Left lung (tissue), 10 donors: ENCODE measurements around the gene DGLUCY. TPM values are rescaled to one million over a fixed set of nuclear protein-coding genes. Genes with fewer than 3 reads are reported as not detected.
"Not testable (repeated sequence)": the region's sequence is repeated elsewhere in the genome, so short reads cannot be mapped to it uniquely, and the experiment has no call there.

ENCODE experiments used
- ATAC-seq: fragments of 200-7000 bp; cut with Tn5 transposase; one replicate; pipeline ENCODE4 v1.9.1; 2020; ENCODE audit warnings: moderate library complexity
- DNase-seq, 4 donors: peaks; one replicate each; pipeline ENCODE4 v3.0.0-alpha.2; 2013 to 2020
- H3K27ac ChIP-seq, 2 donors: fragments of 200-600 bp; sonication (generic) in 1 of 2; one replicate each; pipeline versions ENCODE4 v1.5.0 to v1.8.0; 2020 to 2021
- H3K27me3 ChIP-seq, 2 donors: fragments of 200-600 bp; sonication (generic) in 1 of 2; one replicate each; pipeline versions ENCODE4 v1.5.0 to v1.8.0; 2020 to 2021
- H3K36me3 ChIP-seq, 2 donors: fragments of 200-600 bp; sonication (generic) in 1 of 2; one replicate each; pipeline versions ENCODE4 v1.5.0 to v1.8.0; 2020 to 2021
- H3K4me1 ChIP-seq, 2 donors: fragments of 200-600 bp; one replicate each; pipeline ENCODE4 v1.8.0; 2021
- H3K4me3 ChIP-seq, 2 donors: fragments of 200-600 bp; sonication (generic) in 1 of 2; one replicate each; pipeline versions ENCODE4 v1.5.0 to v1.8.0; 2020 to 2021; ENCODE audit warnings: mild to moderate bottlenecking in 1 of 2
- H3K9me3 ChIP-seq, 2 donors: fragments of 200-600 bp; sonication (generic) in 1 of 2; one replicate each; pipeline versions ENCODE4 v1.5.0 to v1.8.0; 2020 to 2021
- CTCF ChIP-seq, 2 donors: fragments of 200-600 bp; sonication (generic) in 1 of 2; IDR thresholded peaks; one replicate each; pipeline versions ENCODE4 v1.5.0 to v1.8.0; 2021; ENCODE audit warnings: antibody characterized with exemption in 2 of 2
- intact Hi-C, 2 donors: fragments of 100-400 bp; cut with DNase I; formaldehyde crosslinking; loops; one replicate each; pipeline versions ENCODE4 v1.11.2 to v1.14.2; 2022
- polyA plus RNA-seq, 6 donors: library from polyadenylated mRNA; unstranded; fragments of 120-200 nt; gene quantifications; one replicate each; pipeline ENCODE4 v1.2.1, GENCODE V29; 2013; ENCODE audit not compliant: insufficient read length in 6 of 6
- total RNA-seq, 2 donors: library from RNA; stranded (reverse); fragmentation: NEBNext Ultra II Directional; extraction: Animal tissue kit (Norgen Biotek cat#: 25700); gene quantifications; one replicate each; pipeline ENCODE4 v1.2.1, GENCODE V29; 2021
- donor health status: DM: no; HTN: yes; CAD: no.
- donor health status: DM: no; HTN: no; CAD: no.

DGLUCY gene
- total and polyA plus RNA-seq, 8 donors: 56.7 to 77.0 (median 66.1) TPM

- DNase-seq (no peak), ATAC-seq (no peak)
- Histone ChIP-seq H3K4me1 (peaks cover 7 to 40% of the 10 kb centered on the region in 2 donors), H3K27ac (peak overlapping the region in 1 of 2 donors; percentile 55), H3K27me3 (no peaks in the 10 kb centered on the region), H3K9me3 (no peaks in the 10 kb centered on the region), H3K36me3 (no peaks in the 10 kb centered on the region), H3K4me3 (peak overlapping the region in 1 of 2 donors; percentile 8)
- intact Hi-C loops: no loop called here
- TF ChIP-seq CTCF (IDR thresholded peaks at IDR 0.05): no peak
These were observed 129.2 kb downstream of the DGLUCY start for GRCh38 chr14:91243074-91243471.

GRCh38 chr14:91244501-91244901, 130.6 kb downstream of the DGLUCY start, which contains the start of gene GPR68:
Gene GPR68 (minus strand): TSS chr14:91244704. CDS start chr14:91235050, 9,654 bp downstream.
- intact Hi-C loops: no loop called here
- no peak for TF ChIP-seq CTCF (IDR thresholded peaks at IDR 0.05)
- DNase-seq: peak in 3 of 4 donors; percentile 65 to 79 (median 72)
- peaks cover 7 to 46% of the 10 kb centered on the region in 2 donors for H3K4me1 ChIP-seq
- H3K27me3 ChIP-seq: no peaks in the 10 kb centered on the region
- H3K9me3 ChIP-seq: no peaks in the 10 kb centered on the region
- peak; percentile 69 for ATAC-seq
- H3K36me3 ChIP-seq: no peaks in the 10 kb centered on the region
- H3K4me3 ChIP-seq: peak within 1 kb of the TSS in 1 of 2 donors; percentile 8
- H3K27ac ChIP-seq: peak within 1 kb of the TSS in 1 of 2 donors; percentile 55

- H3K4me3 ChIP-seq: no peak overlapping the region
- H3K27ac ChIP-seq: peak overlapping the region in 1 of 2 donors; percentile 53
- ATAC-seq (no peak), DNase-seq (no peak)
- no peaks in the 10 kb centered on the region for H3K27me3 ChIP-seq
- intact Hi-C loops: no loop called here
- TF ChIP-seq CTCF (IDR thresholded peaks at IDR 0.05): no peak
- no peaks in the 10 kb centered on the region for H3K9me3 ChIP-seq
- no peaks in the 10 kb centered on the region for H3K36me3 ChIP-seq
- H3K4me1 ChIP-seq: peaks cover 10 to 51% of the 10 kb centered on the region in 2 donors
These were observed 131.2 kb downstream of the DGLUCY start for GRCh38 chr14:91245029-91245428.

GRCh38 chr14:91245616-91246015, 131.7 kb downstream of the DGLUCY start:
- DNase-seq, H3K4me3 ChIP-seq, intact Hi-C loops, H3K9me3 ChIP-seq, H3K27me3 ChIP-seq, H3K36me3 ChIP-seq, ATAC-seq: not testable (repeated sequence)
- Histone ChIP-seq H3K27ac (peak overlapping the region in 1 of 2 donors; percentile 53), H3K4me1 (peaks cover 16 to 57% of the 10 kb centered on the region in 2 donors)

- intact Hi-C loops: no loop called here
- Histone ChIP-seq H3K27ac (peak overlapping the region in 1 of 2 donors; percentile 33), H3K4me1 (peaks cover 21 to 63% of the 10 kb centered on the region in 2 donors), H3K9me3 (no peaks in the 10 kb centered on the region), H3K4me3 (no peak overlapping the region), H3K27me3 (no peaks in the 10 kb centered on the region), H3K36me3 (no peaks in the 10 kb centered on the region)
- DNase-seq (no peak), ATAC-seq (no peak)
- TF ChIP-seq CTCF (IDR thresholded peaks at IDR 0.05): no peak
These were observed 132.4 kb downstream of the DGLUCY start for GRCh38 chr14:91246051-91246852.
